C4-2B (cell line): ENCODE data around the gene CTIF.

Source experiments
- ZFX ChIP-seq: fragments of 450-650 bp; IDR thresholded peaks from 2 replicates; pipeline ENCODE4 v1.6.1; 2017
- TF ChIP-seq, protein P1 (sequence below): fragments of 450-650 bp; conservative IDR thresholded peaks from 2 replicates; pipeline ENCODE4 v1.5.1; 2017; ENCODE audit warnings: mild to moderate bottlenecking

DNA sequence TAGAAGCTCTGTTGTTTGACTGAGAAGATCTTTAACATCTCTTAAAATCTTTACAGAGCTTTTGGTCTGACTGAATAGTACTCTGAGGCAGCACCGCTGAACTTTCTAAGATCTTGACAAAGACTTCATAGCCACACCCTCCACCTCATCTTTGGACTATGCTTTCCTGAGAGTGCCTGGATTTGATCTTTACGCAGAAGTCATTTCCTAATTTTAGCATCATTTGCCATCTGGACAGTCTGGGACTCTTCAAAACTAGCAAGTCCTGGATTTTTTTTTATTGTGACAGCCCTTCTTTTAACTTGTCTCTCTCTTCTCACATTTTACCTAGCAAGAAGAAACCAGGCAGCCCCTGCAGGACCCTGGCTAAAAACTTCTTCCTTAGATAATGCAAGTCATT is 188.8 kb downstream of the CTIF start:
- TF ChIP-seq, protein P1, sequence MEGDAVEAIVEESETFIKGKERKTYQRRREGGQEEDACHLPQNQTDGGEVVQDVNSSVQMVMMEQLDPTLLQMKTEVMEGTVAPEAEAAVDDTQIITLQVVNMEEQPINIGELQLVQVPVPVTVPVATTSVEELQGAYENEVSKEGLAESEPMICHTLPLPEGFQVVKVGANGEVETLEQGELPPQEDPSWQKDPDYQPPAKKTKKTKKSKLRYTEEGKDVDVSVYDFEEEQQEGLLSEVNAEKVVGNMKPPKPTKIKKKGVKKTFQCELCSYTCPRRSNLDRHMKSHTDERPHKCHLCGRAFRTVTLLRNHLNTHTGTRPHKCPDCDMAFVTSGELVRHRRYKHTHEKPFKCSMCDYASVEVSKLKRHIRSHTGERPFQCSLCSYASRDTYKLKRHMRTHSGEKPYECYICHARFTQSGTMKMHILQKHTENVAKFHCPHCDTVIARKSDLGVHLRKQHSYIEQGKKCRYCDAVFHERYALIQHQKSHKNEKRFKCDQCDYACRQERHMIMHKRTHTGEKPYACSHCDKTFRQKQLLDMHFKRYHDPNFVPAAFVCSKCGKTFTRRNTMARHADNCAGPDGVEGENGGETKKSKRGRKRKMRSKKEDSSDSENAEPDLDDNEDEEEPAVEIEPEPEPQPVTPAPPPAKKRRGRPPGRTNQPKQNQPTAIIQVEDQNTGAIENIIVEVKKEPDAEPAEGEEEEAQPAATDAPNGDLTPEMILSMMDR = no peak
- TF ChIP-seq ZFX = no peak
